ENCODE results near the gene DYSF. TPM values are rescaled to one million over a fixed set of nuclear protein-coding genes. Genes with fewer than 3 reads are reported as not detected.
"Not testable (repeated sequence)": the region's sequence is repeated elsewhere in the genome, so short reads cannot be mapped to it uniquely, and the experiment has no call there.

The DYSF gene
- total RNA-seq, 4 donors from 2014 or later, result 2.8 to 14.9 (median 4.0) TPM

- Histone ChIP-seq H3K36me3 (peaks cover 0 to 94% (median 0%) of the 10 kb centered on the region in 3 donors), H3K9me3 (no peaks in the 10 kb centered on the region), H3K27ac (no peak overlapping the region), H3K27me3 (no peaks in the 10 kb centered on the region), H3K4me1 (no peaks in the 10 kb centered on the region), H3K4me3 (no peak overlapping the region)
- TF ChIP-seq POLR2A (IDR thresholded peaks at IDR 0.05) (no peak), CTCF (IDR thresholded peaks at IDR 0.05) (no peak)
- no peak for DNase-seq
Observed at GRCh38 chr2:71428472-71429383, 24.6 kb upstream of the DYSF start.

- H3K27me3 ChIP-seq, H3K36me3 ChIP-seq, H3K9me3 ChIP-seq, DNase-seq, H3K4me1 ChIP-seq, H3K4me3 ChIP-seq, H3K27ac ChIP-seq: not testable (repeated sequence)
Observed at GRCh38 chr2:71445142-71445541, 8.2 kb upstream of the DYSF start.

- Histone ChIP-seq H3K9me3 (no peaks in the 10 kb centered on the region), H3K27me3 (no peaks in the 10 kb centered on the region), H3K4me1 (no peaks in the 10 kb centered on the region), H3K27ac (no peak overlapping the region), H3K36me3 (peaks cover 0 to 8% (median 0%) of the 10 kb centered on the region in 3 donors), H3K4me3 (no peak overlapping the region)
- no peak for DNase-seq
- TF ChIP-seq POLR2A (IDR thresholded peaks at IDR 0.05) (no peak), CTCF (IDR thresholded peaks at IDR 0.05) (no peak)
Observed at GRCh38 chr2:71446505-71446904, 6.9 kb upstream of the DYSF start.

- H3K27ac ChIP-seq, result no peak overlapping the region
- peaks cover 0 to 12% (median 0%) of the 10 kb centered on the region in 4 donors for H3K4me1 ChIP-seq
- TF ChIP-seq CTCF (IDR thresholded peaks at IDR 0.05) (no peak), POLR2A (IDR thresholded peaks at IDR 0.05) (no peak)
- DNase-seq, result no peak
- no peaks in the 10 kb centered on the region for H3K9me3 ChIP-seq
- no peaks in the 10 kb centered on the region for H3K36me3 ChIP-seq
- no peaks in the 10 kb centered on the region for H3K27me3 ChIP-seq
- no peak overlapping the region for H3K4me3 ChIP-seq
Observed at GRCh38 chr2:71449343-71449742, 4.0 kb upstream of the DYSF start.

DNA sequence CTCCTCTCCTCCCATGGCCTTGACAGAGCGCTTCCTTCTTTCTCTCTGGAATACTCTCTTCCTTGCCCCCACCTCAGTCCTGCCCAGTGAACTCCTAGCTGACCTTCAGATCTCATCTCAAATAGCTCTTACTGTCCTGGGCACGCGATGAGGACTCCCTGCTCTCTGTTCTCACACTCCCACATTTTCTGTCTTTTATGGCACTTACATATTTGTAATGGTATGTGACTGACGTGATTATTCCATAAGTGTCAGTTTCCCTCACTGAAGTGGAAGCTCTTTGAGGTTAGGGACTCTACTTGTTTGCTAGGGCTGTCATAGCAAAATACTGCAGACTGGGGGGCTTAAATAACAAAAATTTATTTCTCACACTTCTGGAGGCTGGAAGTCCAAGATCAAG, 1.7 kb upstream of the DYSF start:
- TF ChIP-seq CTCF (IDR thresholded peaks at IDR 0.05) (no peak), POLR2A (IDR thresholded peaks at IDR 0.05) (no peak)
- DNase-seq, result no peak
- no peak overlapping the region for H3K4me3 ChIP-seq
- H3K27me3 ChIP-seq, result no peaks in the 10 kb centered on the region
- no peak overlapping the region for H3K27ac ChIP-seq
- no peaks in the 10 kb centered on the region for H3K36me3 ChIP-seq
- H3K9me3 ChIP-seq, result no peaks in the 10 kb centered on the region
- H3K4me1 ChIP-seq, result peaks cover 0 to 26% (median 0%) of the 10 kb centered on the region in 4 donors

- no peak overlapping the region for H3K4me3 ChIP-seq
- H3K4me1 ChIP-seq, result peaks cover 0 to 32% (median 0%) of the 10 kb centered on the region in 4 donors
- TF ChIP-seq CTCF (IDR thresholded peaks at IDR 0.05), result no peak
- TF ChIP-seq POLR2A (IDR thresholded peaks at IDR 0.05), result no peak
Observed at GRCh38 chr2:71452565-71452964, 796 bp upstream of the DYSF start.

More at GRCh38 chr2:71452565-71452964, 796 bp upstream of the DYSF start:
- no peaks in the 10 kb centered on the region for H3K27me3 ChIP-seq
- H3K27ac ChIP-seq, result no peak overlapping the region
- DNase-seq, result no peak
- H3K36me3 ChIP-seq, result no peaks in the 10 kb centered on the region
- H3K9me3 ChIP-seq, result no peaks in the 10 kb centered on the region

All from Peyer's patch (tissue), 4 donors.